ENCODE measurements around the gene NATD1.

The NATD1 gene

DNA sequence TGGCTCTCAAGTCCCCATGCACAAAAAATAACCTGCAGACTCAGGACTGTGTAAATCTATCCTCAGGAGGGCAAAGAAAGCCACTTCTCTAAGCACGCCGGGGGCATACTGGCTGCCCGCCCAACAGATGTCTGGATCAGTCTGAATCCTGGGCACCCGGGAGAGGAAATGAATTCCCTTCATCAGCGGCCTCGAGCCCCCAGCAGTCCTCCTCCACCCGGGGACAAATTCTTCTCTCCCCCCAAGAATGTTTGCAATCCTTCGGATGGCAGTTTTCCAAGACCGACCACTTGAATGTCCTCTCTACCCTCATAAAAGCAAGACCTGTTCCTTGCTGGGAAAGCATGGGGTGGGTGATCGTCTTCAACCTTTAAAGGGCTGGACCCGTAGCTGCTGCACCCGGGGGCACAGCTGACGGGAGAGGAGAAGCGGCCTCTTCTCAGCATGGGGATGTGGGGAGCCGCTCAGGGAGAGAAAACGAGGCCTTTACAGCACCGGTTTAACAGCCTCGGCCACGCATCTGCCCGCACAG is 21.9 kb upstream of the NATD1 start:
- DNase-seq: no peak

DNA sequence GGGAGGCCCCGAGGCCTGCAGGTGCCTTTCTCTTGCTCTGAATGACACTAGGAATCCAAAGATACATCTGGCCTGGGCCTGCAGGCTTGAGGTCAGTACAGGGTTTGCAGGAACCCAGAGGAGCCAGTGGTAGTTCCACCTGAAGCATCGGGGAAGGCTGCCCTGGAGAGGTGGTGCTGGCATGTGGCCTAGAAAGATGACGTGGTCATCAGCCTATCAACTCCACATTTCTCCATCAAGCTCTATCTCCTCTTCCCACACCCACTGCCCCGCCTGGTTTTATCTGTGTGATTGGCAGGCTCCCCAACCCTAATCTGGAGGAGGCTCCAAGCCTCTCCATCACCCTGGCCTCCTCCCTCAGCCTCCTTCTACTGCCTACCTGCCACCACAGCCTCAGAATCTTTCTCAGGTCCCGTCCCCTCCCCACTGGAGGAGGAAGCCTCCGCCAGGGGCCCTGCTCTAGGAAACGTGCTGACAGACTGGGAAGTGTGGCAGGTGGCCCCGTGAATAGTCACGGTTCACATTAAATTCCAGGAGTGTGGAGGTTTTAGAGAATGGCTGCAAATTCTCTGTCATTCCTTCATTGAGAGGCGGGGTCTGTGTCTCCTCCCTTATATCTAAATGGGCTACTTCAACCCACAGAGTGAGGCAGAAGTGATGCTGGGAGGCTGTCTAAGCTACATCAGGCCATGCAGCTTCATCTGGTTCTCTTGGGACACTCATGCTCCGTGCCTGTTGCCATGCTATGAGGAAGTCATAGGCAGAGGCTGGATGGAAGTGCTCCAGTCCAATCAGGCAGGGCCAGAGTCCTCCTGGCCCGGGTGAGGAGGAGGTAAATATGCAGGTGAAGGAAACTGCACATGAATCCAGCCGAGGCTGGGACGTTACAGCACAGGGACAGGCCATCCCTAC is 19.9 kb upstream of the NATD1 start:
- DNase-seq: no peak

DNA sequence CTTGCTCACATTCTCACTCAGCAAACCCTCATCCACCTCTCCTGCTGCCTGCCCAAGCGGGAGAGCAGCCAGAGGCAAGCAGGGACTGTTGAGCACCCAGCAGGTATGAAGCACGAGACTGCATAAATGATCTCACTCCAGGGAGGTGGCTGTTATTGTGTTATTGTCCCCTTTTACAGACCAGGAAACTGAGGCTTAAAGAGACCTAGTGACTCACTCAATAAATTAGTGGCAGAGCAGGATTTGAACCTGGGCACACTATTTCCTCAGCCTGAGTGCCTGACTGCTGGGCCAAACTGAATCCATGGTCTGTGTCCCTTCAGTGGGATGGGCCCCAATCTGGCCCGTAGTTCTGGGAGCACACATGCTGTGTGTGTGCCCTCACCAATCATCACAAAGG is 19.0 kb upstream of the NATD1 start:
- DNase-seq: no peak

DNA sequence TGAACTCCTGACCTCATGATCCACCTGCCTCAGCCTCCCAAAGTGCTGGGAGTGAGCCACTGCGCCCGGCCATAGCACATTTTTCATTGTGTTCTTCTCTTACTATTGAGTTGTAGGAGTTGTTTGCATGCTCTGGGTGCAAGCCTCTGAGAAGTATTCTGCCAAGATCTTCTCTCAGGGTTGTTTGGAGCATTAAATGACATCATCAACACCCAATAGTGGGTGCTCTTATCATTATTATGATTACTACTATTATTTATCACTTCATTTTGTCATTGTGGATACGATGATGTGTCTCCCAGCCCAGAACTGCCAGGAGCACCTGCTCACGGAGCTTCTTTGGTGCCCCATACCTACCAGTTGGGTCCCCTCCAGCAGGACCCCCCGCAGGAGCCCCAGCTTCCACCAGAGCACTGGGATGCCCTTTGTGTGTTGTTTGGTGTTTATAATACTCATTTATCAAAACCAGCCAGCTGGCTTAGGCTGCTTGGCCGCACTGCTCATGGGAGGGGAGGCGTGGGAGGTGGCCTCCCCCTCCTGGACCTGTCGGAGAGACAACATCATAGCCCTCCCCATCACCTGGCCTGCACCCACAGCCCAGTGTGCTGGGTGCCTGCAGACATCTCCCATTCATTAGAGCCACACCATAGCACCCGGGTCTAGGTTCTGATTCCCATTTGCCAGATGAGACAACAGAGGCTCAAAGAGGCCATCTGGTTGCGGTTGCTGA is 18.4 kb upstream of the NATD1 start:
- DNase-seq: no peak

DNA sequence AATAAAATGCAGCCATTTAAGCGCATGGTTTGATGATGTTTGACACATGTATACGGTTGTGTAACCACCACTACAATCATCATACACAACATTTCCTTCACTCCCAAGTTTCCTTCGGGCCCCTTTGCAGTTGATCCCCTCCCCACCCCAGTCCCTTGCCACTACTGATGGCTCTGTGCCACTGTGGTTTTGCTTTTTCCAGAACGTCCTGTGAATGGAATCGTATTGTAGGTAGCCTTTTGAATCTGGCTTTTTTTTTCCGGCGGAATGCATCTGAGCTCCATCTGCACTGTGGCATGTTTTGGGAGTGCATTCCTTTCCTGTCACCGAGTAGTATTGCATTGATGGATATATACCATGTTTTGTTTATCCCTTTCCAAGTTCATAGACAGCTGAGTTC is 16.2 kb upstream of the NATD1 start:
- no peak for DNase-seq

DNA sequence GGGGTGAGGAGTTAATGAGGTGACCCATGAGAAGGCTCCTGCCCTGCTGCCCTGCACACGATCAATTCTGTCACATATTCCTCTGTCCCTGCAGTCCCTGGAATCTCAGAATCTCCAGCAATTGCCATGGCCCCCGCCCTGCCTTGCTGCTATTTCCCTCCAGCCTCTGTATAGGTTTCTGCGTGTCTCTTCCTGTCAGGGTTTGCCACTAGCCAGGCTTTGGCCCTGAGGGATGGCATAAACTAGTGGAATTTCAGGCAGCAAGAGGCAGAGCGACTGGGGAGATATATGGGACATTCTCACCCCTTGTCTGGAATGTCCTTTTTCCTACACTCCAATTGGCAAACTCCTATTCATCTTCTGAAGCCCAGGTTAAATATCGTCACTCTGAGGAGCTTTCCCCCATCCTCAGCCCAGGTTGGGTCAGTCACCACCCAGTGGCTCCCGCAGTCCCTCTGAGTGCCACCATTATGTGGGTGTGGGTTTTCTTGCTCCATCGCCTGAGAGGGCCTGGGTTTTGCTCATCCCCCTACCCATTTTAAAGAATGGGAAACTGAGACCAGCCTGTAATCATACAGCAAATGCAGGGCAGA is 15.5 kb upstream of the NATD1 start:
- no peak for DNase-seq

DNA sequence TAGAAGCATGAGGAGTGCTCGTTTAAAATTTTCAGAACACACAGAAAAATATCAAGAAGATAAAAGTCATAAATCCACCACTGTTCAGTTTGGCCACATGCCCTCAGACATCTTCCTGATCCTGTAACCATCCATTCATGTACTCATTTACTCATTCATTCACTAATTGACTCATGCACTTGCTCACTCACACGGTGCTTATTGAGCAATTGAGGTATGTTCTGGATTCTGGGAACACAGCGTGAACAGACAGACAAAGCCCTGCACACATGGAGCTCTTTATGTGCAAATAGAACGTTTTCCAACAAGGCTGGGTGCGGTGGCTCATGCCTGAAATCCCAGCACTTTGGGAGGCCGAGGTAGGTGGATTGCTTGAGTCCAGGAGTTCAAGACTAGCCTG is 10.2 kb upstream of the NATD1 start:
- no peak for DNase-seq

DNA sequence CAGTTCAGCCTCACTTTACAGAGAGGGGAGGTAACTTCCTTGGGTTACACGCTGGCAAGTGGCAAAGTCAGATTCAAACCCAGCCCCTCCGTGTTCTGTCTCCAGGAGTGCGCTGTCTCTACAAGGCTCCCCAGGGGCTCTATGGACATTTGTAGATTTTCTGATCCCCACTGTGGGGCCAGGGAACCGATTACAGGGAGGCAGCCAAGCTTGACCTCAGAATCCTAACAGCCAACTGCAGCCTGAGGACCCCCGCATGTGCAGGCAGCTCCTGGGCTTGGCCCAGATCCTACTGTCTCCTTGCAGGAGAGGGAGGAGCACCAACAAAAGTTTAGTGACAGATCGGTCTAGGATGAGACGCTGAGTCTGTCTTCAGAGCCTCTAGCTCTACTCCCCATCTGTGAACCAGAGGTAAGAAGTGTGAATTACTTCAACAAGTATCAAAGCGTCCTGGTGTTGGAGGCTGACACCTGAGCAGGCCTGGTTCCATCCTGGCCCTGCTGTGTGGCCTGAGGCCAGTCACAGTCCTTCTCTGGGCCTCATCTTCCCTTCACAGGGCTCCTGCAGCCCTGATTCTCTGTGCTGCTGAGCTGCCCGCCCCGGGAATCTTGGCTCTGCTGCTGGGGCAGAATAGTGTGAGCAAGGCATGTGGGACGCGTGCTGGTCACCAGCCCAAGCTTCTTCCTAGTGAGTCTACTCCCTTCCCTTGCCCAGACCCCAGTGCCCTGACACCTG is 9.2 kb upstream of the NATD1 start:
- no peak for DNase-seq

DNA sequence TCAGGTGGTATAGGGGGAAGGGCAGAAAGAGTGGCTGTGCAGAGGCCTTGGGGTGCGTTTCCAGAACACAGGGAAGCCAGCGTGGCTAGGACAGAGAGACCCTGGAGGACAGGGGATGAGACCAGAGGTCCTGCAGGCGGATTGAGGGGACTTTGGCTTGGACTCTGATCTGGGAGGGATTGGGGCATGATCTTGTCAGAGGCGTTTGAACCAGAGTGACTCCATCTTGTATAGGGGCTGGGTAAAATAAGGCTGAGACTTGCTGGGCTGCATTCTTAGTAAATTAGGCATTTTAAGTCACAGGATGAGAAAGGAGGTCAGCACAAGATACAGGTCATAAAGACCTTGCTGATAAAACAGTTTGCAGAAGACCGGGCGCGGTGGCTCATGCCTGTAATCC is 5.4 kb upstream of the NATD1 start:
- DNase-seq: no peak

DNA sequence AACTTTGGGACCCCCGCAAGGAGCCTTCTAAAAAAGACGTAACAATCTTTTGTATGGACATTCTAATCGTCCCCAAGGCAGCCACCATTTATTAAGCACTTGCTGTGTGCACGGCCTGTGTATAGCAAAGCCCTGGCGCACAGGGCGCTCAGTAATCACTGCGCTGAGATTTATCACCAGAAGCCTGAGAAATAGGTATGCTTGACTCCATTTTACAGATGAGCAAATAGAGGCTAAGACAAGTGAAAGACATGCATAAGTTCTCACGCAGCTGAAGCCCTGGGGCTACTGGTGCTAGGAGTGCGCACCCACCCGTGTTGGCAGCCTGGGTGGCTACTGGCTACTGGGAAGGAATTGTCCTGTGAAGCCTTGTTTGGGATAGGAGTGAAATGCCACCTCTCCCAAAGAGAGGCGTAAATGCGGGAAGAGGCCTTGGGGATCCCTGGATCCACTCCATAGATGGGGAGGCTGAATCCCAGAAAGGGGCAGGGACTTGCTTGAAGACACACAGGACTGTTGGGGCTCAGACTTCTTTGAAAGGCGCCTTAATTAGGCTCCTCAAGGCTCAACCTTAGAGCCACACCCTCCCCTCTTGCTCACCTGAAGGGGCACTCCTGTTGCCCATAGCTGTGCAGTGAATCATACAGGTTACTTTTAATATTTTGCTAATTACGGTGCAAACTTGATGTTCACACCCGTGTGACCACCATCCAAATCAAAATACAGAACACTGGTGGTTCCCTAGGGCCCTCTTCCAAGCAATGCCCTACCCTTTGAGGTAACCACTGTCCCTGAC is 634 bp upstream of the NATD1 start:
- no peak for DNase-seq

DNA sequence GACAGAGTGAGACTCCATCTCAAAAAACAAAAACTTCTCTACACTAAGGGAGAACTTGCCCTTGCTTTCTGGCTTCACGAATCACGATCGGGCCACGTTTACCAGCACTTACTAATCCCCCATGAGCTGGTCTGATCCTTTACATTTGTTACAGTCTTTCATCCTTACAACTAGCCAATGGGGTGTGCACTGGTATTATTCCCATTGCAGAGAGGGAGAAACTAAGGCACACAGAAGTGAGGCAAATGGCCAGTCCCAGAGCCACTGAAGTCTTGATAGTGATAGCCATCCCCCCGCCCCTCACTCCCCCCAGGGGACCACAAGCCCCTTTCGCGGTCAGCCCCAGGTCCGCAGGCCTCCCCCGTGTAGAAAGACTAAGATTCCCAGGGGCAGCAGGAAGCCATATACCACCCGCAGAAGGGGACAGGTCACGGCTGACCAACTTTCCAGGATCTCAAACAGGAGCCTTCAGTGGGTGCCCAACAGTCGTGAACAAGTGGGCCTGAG is 868 bp downstream of the NATD1 start:
- no peak for DNase-seq

DNA sequence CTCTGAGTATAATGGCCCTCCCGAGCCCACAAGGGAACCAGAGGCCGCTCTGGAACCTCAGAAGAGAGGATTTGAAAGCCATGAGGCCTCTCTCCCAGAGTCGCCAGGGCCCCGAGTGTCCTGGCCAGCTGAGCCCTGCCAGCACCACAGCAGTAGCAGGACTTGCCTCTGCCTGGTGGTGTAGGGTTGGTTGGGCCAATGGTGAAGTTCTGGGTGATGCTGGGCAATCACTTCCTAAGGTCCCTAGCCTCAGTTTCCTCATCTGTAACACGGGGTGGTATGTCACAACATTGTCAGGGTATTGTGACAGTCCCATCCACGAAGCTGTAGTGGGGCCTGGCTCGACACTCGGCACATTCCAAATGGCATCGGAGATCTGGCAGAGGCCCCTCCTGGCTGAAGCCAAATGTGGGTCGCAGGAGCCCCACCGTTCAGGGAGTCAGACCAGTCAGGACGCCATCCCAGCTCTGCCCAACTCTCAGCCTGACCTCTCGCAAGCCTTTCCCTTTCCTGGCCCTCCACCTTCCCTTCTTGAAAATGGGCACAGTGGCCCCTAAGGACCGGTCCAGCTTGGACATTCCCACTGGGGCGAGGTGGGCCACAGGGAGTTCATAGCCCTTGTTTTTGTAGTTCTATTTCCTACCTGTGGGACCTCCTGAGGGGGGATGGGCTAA is 1.7 kb downstream of the NATD1 start:
- DNase-seq: no peak

DNA sequence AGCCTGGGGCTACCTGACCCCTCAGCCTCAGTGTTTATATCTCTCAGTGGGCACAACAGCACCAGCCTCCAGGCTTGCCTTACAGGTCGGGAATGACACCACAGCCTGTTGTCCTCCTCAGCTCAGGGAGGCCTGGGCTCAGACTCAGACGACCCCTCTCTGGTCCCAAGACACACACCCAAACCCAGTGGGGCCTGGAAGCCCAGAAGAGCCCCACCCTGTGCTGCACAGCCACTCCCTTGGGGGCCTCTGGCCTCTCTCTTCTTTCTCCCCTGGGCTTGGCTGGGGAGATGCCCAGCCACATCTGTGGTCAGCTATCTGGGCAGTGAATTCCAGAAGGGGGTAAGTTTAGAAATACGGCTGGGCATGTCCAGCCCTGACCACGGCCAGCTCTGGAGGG is 2.4 kb downstream of the NATD1 start:
- DNase-seq: no peak

DNA sequence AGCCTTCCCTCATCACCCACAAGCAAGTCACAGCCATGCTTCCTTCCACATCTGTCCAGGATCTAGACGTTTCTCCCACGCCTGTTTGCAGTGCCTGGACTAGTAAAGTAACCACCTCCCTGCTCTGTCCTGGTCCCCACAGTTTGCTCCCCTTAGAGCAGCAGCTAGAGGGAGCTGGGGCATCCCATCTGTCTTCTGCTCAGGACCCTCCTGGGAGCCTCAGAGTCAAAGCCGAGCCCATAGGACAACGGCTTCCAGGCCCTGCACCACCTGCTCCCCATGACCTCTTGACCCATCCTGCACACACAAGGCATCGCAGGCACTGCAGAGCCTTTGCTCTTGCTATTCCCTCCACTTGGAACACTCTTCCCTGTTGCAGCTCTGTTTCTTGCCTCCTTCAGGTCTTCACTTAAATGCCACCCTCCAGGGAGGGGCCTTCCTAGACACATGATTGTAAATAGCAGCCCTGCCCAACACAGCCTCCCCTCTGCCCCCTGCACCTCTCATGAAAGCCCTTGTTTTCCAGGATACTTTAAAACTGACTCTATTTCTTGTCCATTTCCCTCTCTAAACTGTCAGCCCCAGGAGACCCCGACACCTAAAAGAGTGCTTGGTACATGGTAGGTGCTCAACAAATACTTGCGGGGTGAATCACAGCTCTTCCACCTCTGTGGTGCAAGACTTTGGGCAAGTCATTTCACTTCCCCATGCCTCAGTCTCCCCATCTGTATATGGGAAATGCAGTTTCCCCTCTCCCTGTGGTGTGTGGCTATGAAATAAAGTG is 3.1 kb downstream of the NATD1 start:
- DNase-seq: no peak

DNA sequence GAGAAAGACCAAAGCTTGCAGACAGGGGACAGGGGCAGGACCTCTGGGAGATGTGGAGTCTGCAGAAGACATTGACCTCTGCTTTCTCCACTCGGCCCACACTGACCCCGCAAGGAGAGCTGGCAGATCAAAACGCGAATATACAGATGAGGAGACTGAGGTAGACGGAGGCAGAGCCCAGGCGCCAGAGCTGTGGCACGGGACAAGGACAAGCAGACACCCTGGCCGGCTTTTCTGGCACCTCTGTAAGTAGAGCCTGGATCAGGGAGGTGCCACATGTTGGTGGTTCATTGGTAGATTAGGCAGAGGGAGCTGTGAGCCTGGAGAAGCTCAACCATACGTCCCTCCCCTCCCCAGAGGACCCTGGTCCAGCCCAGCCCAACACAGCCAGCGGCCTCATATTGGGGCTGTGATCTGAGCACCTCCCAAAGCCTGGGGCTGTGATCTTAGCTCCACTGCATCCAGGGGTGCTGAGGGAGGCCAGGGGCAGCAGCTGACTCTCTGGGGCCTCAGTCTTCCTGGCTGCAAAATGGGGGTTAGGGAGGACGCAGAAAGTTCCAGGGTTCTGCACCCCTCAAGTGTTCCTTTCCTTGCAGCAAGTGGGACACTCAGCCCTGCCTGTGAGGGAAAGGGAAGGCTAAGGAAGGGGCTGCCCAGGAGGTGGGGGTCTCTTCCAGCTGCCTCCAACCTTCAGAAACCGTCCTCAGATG is 4.0 kb downstream of the NATD1 start:
- DNase-seq: no peak

DNA sequence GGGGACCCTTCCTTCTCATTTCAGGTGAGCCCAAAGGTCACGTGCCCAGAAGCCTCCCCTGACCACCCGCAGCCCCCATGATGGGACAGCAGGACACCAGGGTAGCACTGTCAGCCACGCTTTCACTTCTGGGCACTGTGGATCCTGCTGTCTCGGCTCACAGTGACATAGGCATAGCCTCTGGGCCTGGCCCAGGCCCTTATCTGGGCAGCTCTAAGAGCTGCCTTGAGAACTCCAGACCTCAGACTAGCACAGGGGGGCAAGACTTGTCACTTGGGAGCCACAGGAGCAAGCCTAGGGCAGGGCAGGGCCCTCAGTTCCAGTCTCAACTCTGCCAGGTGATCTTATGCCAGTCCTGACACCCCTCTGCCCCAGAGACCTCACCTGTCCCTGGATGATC is 4.7 kb downstream of the NATD1 start:
- no peak for DNase-seq

DNA sequence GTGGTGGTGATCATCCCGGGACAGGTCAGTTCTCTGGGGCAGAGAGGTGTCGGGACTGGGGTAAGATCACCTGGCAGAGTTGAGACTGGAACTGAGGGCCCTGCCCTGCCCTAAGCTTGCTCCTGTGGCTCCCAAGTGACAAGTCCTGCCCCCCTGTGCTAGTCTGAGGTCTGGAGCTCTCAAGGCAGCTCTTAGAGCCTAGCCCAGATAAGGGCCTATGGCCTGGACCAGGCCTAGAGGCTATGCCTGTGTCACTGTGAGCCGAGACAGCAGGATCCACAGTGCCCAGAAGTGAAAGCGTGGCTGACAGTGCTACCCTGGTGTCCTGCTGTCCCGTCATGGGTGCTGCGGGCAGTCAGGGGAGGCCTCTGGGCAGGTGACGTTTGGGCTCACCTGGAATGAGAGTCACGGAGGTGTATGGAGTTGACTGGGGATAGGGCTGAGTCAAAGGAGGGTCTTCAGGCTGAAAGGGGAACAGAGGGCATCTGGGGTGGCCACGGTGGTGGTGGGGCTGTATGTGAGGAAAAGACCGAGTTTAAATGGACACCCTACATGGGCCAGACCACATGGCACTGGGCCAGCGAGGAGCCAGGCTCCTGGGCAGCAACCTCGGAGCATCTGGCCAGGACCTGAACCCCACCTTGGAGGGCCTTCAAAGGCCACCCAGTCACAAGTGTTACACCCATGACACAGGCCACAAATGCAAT is 5.5 kb downstream of the NATD1 start:
- no peak for DNase-seq

DNA sequence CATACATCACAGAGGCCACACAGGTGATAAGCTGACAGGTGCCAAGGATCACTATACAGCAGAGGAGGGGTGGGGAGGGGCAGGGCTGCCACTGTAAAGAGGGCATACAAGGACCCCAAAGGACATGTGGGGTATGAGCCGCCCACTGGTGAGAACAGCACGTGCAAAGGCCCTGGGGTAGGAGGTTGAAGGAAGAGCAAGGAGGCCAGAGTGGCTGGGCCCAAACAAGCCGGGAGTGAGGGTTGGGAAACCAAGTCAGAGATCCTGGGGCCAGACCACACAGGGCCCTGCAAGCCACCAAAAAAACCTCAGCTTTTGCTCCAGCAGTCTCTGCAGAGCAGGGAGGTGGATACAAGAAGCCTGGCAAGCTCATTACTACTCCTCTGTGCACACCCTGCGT is 6.5 kb downstream of the NATD1 start:
- DNase-seq: no peak

DNA sequence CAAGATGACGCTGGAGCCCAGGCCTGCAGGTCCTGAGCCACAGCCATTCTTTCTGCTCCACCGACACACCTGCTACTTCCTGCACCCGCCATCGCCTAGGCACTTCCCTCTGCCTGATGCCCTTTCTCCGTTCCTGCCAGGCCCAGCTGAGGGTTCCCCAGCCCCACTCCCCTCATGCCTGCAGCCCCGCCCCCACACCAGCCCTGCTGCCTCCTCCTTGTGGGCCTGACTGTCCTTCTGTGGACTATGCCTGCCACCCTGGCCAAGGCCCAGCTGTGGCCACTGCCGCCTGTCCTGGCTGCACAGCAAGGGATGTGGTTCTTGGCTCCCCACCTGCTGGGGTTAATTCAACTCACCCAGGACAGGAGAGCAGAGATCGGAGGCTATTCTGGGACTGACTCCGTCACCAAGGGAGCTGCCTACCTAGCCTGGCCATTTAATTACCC is 7.5 kb downstream of the NATD1 start:
- DNase-seq: no peak

All from activated gamma-delta T cell (primary cell).